AG09309 (cell line): ENCODE results near the gene TACC2.

Experiments
- DNase-seq: peaks from one replicate; pipeline ENCODE4 v3.0.0-alpha.2; 2010; ENCODE audit warnings: low read depth
- H3K4me3 ChIP-seq: 2 replicates; pipeline ENCODE4 v1.5.1; 2011; ENCODE audit warnings: mild to moderate bottlenecking, low read depth, low read length, moderate library complexity; ENCODE audit not compliant: control insufficient read depth
- CTCF ChIP-seq: IDR thresholded peaks from 2 replicates; pipeline ENCODE4 v1.5.1; 2011; ENCODE audit warnings: mild to moderate bottlenecking, low read depth, low read length, inconsistent platforms; ENCODE audit not compliant: insufficient read depth, control insufficient read depth; ENCODE audit errors: missing control alignments

TACC2 gene

GRCh38 chr10:122239578-122240257, 250.8 kb downstream of the TACC2 start:
- H3K4me3 ChIP-seq, result no peak overlapping the region
- no peak for TF ChIP-seq CTCF
- DNase-seq, result peak; percentile 35

- no peak for DNase-seq
- no peak for TF ChIP-seq CTCF
- no peak overlapping the region for H3K4me3 ChIP-seq
These were observed 251.4 kb downstream of the TACC2 start for GRCh38 chr10:122240401-122240800.

GRCh38 chr10:122241836-122242235, 252.9 kb downstream of the TACC2 start:
- H3K4me3 ChIP-seq, result no peak overlapping the region
- no peak for TF ChIP-seq CTCF
- no peak for DNase-seq

GRCh38 chr10:122243550-122243949, 254.6 kb downstream of the TACC2 start:
- no peak overlapping the region for H3K4me3 ChIP-seq
- TF ChIP-seq CTCF, result no peak
- peak; percentile 42 for DNase-seq

- DNase-seq, result no peak
- no peak for TF ChIP-seq CTCF
- no peak overlapping the region for H3K4me3 ChIP-seq
These were observed 255.3 kb downstream of the TACC2 start for GRCh38 chr10:122244001-122244975.

- no peak for DNase-seq
- no peak for TF ChIP-seq CTCF
- no peak overlapping the region for H3K4me3 ChIP-seq
These were observed 256.2 kb downstream of the TACC2 start for GRCh38 chr10:122245136-122245535.
